ENCODE results near the gene MZB1. TPM values are rescaled to one million over a fixed set of nuclear protein-coding genes. Genes with fewer than 3 reads are reported as not detected.

Gene MZB1
- total and polyA plus RNA-seq, 4 donors, result 1.8 to 23.7 (median 1.8) TPM

GRCh38 chr5:139399501-139400121 is 9.9 kb upstream of the MZB1 start:
- TF ChIP-seq EGR1 (IDR thresholded peaks at IDR 0.05; ENCODE audit: low read depth in 2 of 2) (no peak), FOXA1 (IDR thresholded peaks at IDR 0.05) (no peak), YY1 (IDR thresholded peaks at IDR 0.05) (no peak), RXRA (IDR thresholded peaks at IDR 0.05) (no peak), HNF4A (conservative IDR thresholded peaks at IDR 0.05) (no peak), NR2F2 (IDR thresholded peaks at IDR 0.05) (no peak), SP1 (IDR thresholded peaks at IDR 0.05) (no peak), HNF4G (IDR thresholded peaks at IDR 0.05) (no peak), CTCF (IDR thresholded peaks at IDR 0.05; ENCODE audit: low read depth, low read length, missing input control) (no peak), ATF3 (IDR thresholded peaks at IDR 0.05) (no peak), FOXA2 (IDR thresholded peaks at IDR 0.05) (no peak), TAF1 (conservative IDR thresholded peaks at IDR 0.05) (no peak)

GRCh38 chr5:139397921-139398320 is 8.2 kb upstream of the MZB1 start:
- no peak overlapping the region for H3K27ac ChIP-seq (ENCODE audit: low read depth in 1 of 2, low read length in 2 of 2)
- WGBS, result 41% methylated on average over 6 of the region's 6 CpGs

More at GRCh38 chr5:139399501-139400121, 9.9 kb upstream of the MZB1 start:
- peaks cover 0 to 1% (median 0%) of the 10 kb centered on the region in 4 donors for H3K36me3 ChIP-seq (ENCODE audit: control insufficient read depth in 4 of 4, insufficient read depth in 3 of 4, low read depth in 1 of 4, low read length in 3 of 4)
- no peaks in the 10 kb centered on the region for H3K9me3 ChIP-seq (ENCODE audit: control insufficient read depth in 4 of 4, low read length in 3 of 4)
- WGBS, result 90% methylated on average over 6 of the region's 6 CpGs
- no peaks in the 10 kb centered on the region for H3K27me3 ChIP-seq (ENCODE audit: control insufficient read depth in 4 of 4, insufficient read depth in 4 of 4, low read length in 3 of 4)
- H3K4me3 ChIP-seq (ENCODE audit: low read depth in 1 of 3, low read length in 3 of 3), result no peak overlapping the region
- no peak overlapping the region for H3K27ac ChIP-seq (ENCODE audit: low read depth in 1 of 2, low read length in 2 of 2)
- no peak for DNase-seq (ENCODE audit: low spot score)
- H3K9ac ChIP-seq (ENCODE audit: low read depth in 1 of 2, low read length in 2 of 2), result no peak overlapping the region
- H3K4me1 ChIP-seq (ENCODE audit: control insufficient read depth in 4 of 4, insufficient read depth in 4 of 4, low read length in 3 of 4), result peaks cover 0 to 11% (median 8%) of the 10 kb centered on the region in 4 donors

More at GRCh38 chr5:139397921-139398320, 8.2 kb upstream of the MZB1 start:
- TF ChIP-seq, protein P1, sequence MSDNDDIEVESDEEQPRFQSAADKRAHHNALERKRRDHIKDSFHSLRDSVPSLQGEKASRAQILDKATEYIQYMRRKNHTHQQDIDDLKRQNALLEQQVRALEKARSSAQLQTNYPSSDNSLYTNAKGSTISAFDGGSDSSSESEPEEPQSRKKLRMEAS (IDR thresholded peaks at IDR 0.05), result no peak
- TF ChIP-seq GABPA (IDR thresholded peaks at IDR 0.05 in 1 of 2, conservative IDR thresholded peaks at IDR 0.05 in 1 of 2) (no peak), YY1 (IDR thresholded peaks at IDR 0.05) (no peak), CTCF (IDR thresholded peaks at IDR 0.05; ENCODE audit: low read depth, low read length, missing input control) (no peak), HNF4G (IDR thresholded peaks at IDR 0.05) (no peak), RAD21 (IDR thresholded peaks at IDR 0.05) (no peak), NR2F2 (IDR thresholded peaks at IDR 0.05) (no peak)
- Histone ChIP-seq H3K27me3 (ENCODE audit: control insufficient read depth in 4 of 4, insufficient read depth in 4 of 4, low read length in 3 of 4) (peaks cover 0 to 3% (median 0%) of the 10 kb centered on the region in 4 donors), H3K9ac (ENCODE audit: low read depth in 1 of 2, low read length in 2 of 2) (no peak overlapping the region), H3K9me3 (ENCODE audit: control insufficient read depth in 4 of 4, low read length in 3 of 4) (no peaks in the 10 kb centered on the region), H3K4me1 (ENCODE audit: control insufficient read depth in 4 of 4, insufficient read depth in 4 of 4, low read length in 3 of 4) (peaks cover 9 to 16% (median 13%) of the 10 kb centered on the region in 4 donors), H3K4me3 (ENCODE audit: low read depth in 1 of 3, low read length in 3 of 3) (no peak overlapping the region), H3K36me3 (ENCODE audit: control insufficient read depth in 4 of 4, insufficient read depth in 3 of 4, low read depth in 1 of 4, low read length in 3 of 4) (peaks cover 0 to 1% (median 0%) of the 10 kb centered on the region in 4 donors)
- DNase-seq (ENCODE audit: low spot score), result no peak
